Hepatocyte (in vitro differentiated cells): Measurements from ENCODE around the gene MAG. TPM values are rescaled to one million over a fixed set of nuclear protein-coding genes. Genes with fewer than 3 reads are reported as not detected.

Experiments used
- DNase-seq: peaks from one replicate; pipeline ENCODE4 v3.0.0-alpha.2; 2016; ENCODE audit warnings: low spot score
- H2AFZ ChIP-seq: fragments of 200-600 bp; sonication (generic); 2 replicates; pipeline ENCODE4 v1.6.0; 2016; ENCODE audit warnings: antibody characterized with exemption, mild to moderate bottlenecking
- H3K27ac ChIP-seq: fragments of 200-600 bp; sonication (generic); 2 replicates; pipeline ENCODE4 v1.5.1; 2016; ENCODE audit warnings: mild to moderate bottlenecking
- H3K27me3 ChIP-seq: fragments of 200-600 bp; sonication (generic); 2 replicates; pipeline ENCODE4 v1.6.1; 2016
- H3K36me3 ChIP-seq: fragments of 200-600 bp; sonication (generic); replicated peaks from 2 replicates; pipeline ENCODE4 v1.5.1; 2016; ENCODE audit warnings: low read depth; ENCODE audit not compliant: insufficient read depth
- H3K4me1 ChIP-seq: fragments of 200-600 bp; sonication (generic); 2 replicates; pipeline ENCODE4 v1.5.1; 2016; ENCODE audit warnings: mild to moderate bottlenecking, moderate library complexity; ENCODE audit not compliant: insufficient read depth
- H3K4me2 ChIP-seq: fragments of 200-600 bp; sonication (generic); 2 replicates; pipeline ENCODE4 v1.6.0; 2016
- H3K4me3 ChIP-seq: fragments of 200-600 bp; sonication (generic); 2 replicates; pipeline ENCODE4 v1.5.1; 2016; ENCODE audit warnings: mild to moderate bottlenecking
- H3K79me2 ChIP-seq: fragments of 200-600 bp; sonication (generic); 2 replicates; pipeline ENCODE4 v1.6.0; 2017; ENCODE audit warnings: mild to moderate bottlenecking
- H3K9me2 ChIP-seq: fragments of 200-600 bp; sonication (generic); replicated peaks from 2 replicates; pipeline ENCODE4 v1.6.0; 2017; ENCODE audit warnings: mild to moderate bottlenecking; ENCODE audit not compliant: insufficient read depth
- H3K9me3 ChIP-seq: fragments of 200-600 bp; sonication (generic); 2 replicates; pipeline ENCODE4 v1.5.1; 2016; ENCODE audit warnings: low read depth, mild to moderate bottlenecking
- H4K20me1 ChIP-seq: fragments of 200-600 bp; sonication (generic); 2 replicates; pipeline ENCODE4 v1.6.0; 2016; ENCODE audit warnings: mild to moderate bottlenecking; ENCODE audit not compliant: insufficient read depth, poor library complexity, severe bottlenecking
- EZH2 ChIP-seq: fragments of 200-600 bp; sonication (generic); IDR thresholded peaks from 2 replicates; pipeline ENCODE4 v1.6.1; 2016; ENCODE audit warnings: antibody characterized with exemption, mild to moderate bottlenecking, borderline replicate concordance
- EZH2phosphoT487 ChIP-seq: fragments of 200-600 bp; sonication (generic); IDR thresholded peaks from one replicate; pipeline ENCODE4 v1.6.1; 2018; ENCODE audit warnings: antibody characterized with exemption, mild to moderate bottlenecking, low read depth, moderate library complexity; ENCODE audit not compliant: unreplicated experiment, severe bottlenecking
- WGBS: methylation state at CpG from one replicate; pipeline ENCODE4 v1.1.6; 2016; ENCODE audit warnings: low lambda C conversion rate; ENCODE audit errors: missing lambda C conversion rate; 5-methylcytosine and 5-hydroxymethylcytosine counted together
- microRNA-seq: library from miRNA; unstranded; fragments of <30 nt; microRNA quantifications from one replicate; pipeline ENCODE4, GENCODE V29; 2017
- polyA plus RNA-seq: library from polyadenylated mRNA; unstranded; fragments of >200 nt; fragmentation: Nextera tagmentation; extraction: Ambion mirVana; gene quantifications from 2 replicates; pipeline ENCODE4 v1.2.1, GENCODE V29; 2016
- total RNA-seq: library from RNA; depleted of rRNA; stranded (reverse); fragments of >200 nt; gene quantifications from 2 replicates; pipeline ENCODE4 v1.2.3, GENCODE V29; 2014
- TF ChIP-seq, protein P1 (sequence below): fragments of 200-600 bp; sonication (generic); IDR thresholded peaks from 2 replicates; pipeline ENCODE4 v1.5.1; 2016; ENCODE audit warnings: antibody characterized with exemption, mild to moderate bottlenecking; ENCODE audit not compliant: poor library complexity

Gene MAG
- total and polyA plus RNA-seq, 2 experiments from 2014 or later: 0.47 TPM; not detected in 1

DNA sequence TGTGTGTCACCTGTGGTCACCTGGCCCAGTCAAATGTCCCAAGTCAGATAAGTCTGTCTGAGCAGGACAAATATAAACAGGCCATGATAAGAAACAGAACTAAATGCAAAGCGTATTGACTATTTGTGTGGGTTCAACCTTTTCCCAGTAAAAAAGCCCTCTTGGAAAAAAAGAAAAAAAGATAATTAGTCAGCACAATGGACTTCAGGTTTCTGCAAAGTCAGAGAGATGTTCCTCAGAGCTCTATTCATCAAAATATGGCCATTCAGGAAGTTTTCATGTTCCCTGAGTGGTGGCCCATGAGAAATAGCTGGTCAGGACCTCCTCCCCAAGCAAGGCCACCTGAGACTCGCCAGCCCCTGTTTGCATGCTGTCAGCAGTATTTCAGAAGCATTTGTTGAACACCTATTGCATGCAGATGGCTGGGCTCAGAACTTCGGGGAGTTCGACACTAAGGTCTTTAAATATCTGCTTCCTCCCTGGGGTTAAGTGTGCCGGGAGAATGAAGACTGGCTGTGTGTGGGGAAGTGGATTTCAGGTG lies 69.0 kb downstream of the MAG start:
- Histone ChIP-seq H3K79me2 (no peaks in the 10 kb centered on the region), H3K27ac (no peak overlapping the region), H3K27me3 (no peaks in the 10 kb centered on the region), H2AFZ (no peak overlapping the region), H3K4me3 (no peak overlapping the region), H3K36me3 (no peaks in the 10 kb centered on the region), H3K9me2 (no peaks in the 10 kb centered on the region), H4K20me1 (no peaks in the 10 kb centered on the region), H3K4me2 (no peak overlapping the region), H3K9me3 (no peaks in the 10 kb centered on the region), H3K4me1 (peaks cover 5% of the 10 kb centered on the region)
- WGBS: 51% methylated on average over 5 of the region's 5 CpGs
- no peak for TF ChIP-seq EZH2
- TF ChIP-seq, protein P1, sequence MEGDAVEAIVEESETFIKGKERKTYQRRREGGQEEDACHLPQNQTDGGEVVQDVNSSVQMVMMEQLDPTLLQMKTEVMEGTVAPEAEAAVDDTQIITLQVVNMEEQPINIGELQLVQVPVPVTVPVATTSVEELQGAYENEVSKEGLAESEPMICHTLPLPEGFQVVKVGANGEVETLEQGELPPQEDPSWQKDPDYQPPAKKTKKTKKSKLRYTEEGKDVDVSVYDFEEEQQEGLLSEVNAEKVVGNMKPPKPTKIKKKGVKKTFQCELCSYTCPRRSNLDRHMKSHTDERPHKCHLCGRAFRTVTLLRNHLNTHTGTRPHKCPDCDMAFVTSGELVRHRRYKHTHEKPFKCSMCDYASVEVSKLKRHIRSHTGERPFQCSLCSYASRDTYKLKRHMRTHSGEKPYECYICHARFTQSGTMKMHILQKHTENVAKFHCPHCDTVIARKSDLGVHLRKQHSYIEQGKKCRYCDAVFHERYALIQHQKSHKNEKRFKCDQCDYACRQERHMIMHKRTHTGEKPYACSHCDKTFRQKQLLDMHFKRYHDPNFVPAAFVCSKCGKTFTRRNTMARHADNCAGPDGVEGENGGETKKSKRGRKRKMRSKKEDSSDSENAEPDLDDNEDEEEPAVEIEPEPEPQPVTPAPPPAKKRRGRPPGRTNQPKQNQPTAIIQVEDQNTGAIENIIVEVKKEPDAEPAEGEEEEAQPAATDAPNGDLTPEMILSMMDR: no peak
- no peak for TF ChIP-seq EZH2phosphoT487
- no peak for DNase-seq

DNA sequence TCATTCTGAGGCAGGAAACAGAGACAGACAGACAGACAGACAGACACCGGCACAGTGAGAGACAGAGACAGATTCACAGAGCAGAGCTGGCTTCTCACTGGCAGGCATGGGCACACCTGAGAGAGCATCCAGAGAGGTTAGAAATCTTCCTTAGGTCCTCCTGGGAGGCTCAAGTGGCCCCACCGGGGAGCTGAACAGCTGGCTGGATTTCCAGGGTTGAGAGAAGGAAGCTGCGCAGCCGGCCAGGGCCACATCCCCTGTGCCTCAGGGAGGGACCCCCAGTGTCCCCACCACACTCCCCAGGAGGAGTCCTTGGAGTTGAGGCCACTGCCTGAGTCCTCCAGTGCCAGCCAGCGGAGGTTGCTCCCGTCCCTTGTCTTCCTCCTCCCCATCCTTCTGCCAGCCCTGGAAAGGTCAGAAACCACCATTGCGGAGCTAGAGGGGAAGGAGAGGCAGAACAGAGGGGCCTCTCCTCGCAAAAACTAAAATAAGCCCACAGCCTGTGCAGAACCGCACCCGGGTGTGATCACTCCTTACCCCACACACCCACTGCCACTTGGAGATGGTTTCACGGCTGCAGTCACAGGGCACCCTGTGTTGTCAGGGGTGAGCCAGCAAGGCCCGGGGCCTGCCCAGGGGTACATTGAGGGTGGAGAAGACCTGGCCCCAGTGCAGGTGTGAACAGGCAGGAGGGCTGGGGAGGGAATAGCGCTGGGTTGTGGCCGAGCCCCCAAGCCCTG lies 70.5 kb downstream of the MAG start:
- H4K20me1 ChIP-seq: no peaks in the 10 kb centered on the region
- H3K36me3 ChIP-seq: no peaks in the 10 kb centered on the region
- no peak overlapping the region for H3K4me3 ChIP-seq
- H2AFZ ChIP-seq: no peak overlapping the region
- no peaks in the 10 kb centered on the region for H3K27me3 ChIP-seq
- H3K9me3 ChIP-seq: no peaks in the 10 kb centered on the region
- WGBS: 81% methylated on average over 10 of the region's 14 CpGs
- H3K4me2 ChIP-seq: no peak overlapping the region
- TF ChIP-seq, protein P1: no peak
- TF ChIP-seq EZH2 (no peak), EZH2phosphoT487 (no peak)
- peaks cover 3% of the 10 kb centered on the region for H3K4me1 ChIP-seq
- H3K27ac ChIP-seq: no peak overlapping the region
- DNase-seq: no peak
- H3K79me2 ChIP-seq: no peaks in the 10 kb centered on the region
- H3K9me2 ChIP-seq: no peaks in the 10 kb centered on the region

DNA sequence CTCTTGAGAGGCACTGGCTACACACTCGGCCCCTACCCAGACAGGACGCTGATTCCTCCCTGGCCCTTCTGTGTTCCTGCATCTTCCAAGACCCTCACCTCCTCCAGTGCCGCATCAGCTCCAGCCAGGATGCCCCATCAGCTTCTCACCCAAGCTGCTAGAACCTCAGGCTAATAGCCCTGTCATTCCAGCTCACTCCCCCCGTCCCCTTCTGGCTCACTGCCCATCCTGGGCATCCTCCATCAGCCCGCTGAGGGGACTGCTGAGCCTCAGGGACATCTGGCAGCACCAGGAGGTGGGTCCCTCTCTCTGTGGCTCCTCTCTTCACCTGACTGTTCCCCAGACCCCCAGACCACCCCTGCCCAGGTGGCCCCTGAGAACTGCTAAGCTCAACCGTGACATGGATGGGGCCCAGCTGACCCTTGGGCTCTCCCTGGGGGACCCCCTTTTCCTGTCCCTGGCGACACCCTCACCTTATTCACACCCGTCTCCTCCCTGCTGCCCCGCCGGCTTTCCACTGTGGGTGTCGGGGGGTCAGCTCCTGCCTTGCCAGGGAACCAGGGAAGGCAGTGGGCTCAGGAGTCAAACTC lies 71.1 kb downstream of the MAG start:
- H3K79me2 ChIP-seq: no peaks in the 10 kb centered on the region
- H3K9me3 ChIP-seq: no peaks in the 10 kb centered on the region
- H2AFZ ChIP-seq: no peak overlapping the region
- no peaks in the 10 kb centered on the region for H3K36me3 ChIP-seq
- H3K9me2 ChIP-seq: no peaks in the 10 kb centered on the region
- no peak overlapping the region for H3K4me2 ChIP-seq
- no peaks in the 10 kb centered on the region for H3K27me3 ChIP-seq
- H3K4me1 ChIP-seq: no peaks in the 10 kb centered on the region
- no peaks in the 10 kb centered on the region for H4K20me1 ChIP-seq
- TF ChIP-seq EZH2 (no peak), EZH2phosphoT487 (no peak)
- TF ChIP-seq, protein P1: no peak
- DNase-seq: no peak
- no peak overlapping the region for H3K4me3 ChIP-seq
- H3K27ac ChIP-seq: no peak overlapping the region
- WGBS: 96% methylated on average over 3 of the region's 11 CpGs

Small RNA genes lying within 50 kb of the gene (microRNA-seq; reads per million reads assigned to microRNA genes)
- gene MIR5196: not detected

Other genes starting within 250 kb of the MAG start
- gene FXYD3, start 176.3 kb upstream of the MAG start, total RNA-seq: 225 and 235 TPM in 2 replicates
- 491 and 542 TPM in 2 replicates for gene FXYD3, start 176.3 kb upstream of the MAG start, polyA plus RNA-seq
- 2.4 and 6.3 TPM in 2 replicates for gene LGI4, start 157.1 kb upstream of the MAG start, total RNA-seq
- gene LGI4, start 157.1 kb upstream of the MAG start, polyA plus RNA-seq: 5.2 and 8.8 TPM in 2 replicates
- 2.9 and 7.5 TPM in 2 replicates for gene FXYD1, start 153.3 kb upstream of the MAG start, total RNA-seq
- gene FXYD1, start 153.3 kb upstream of the MAG start, polyA plus RNA-seq: 18.5 and 22.0 TPM in 2 replicates
- gene FXYD7, start 148.9 kb upstream of the MAG start, total RNA-seq: 0.27 TPM in 1 of 2 replicates, not detected in the other
- 0.22 and 0.46 TPM in 2 replicates for gene FXYD7, start 148.9 kb upstream of the MAG start, polyA plus RNA-seq
- 36.4 and 42.8 TPM in 2 replicates for gene FXYD5, start 137.4 kb upstream of the MAG start, total RNA-seq
- gene FXYD5, start 137.4 kb upstream of the MAG start, polyA plus RNA-seq: 81.1 and 90.2 TPM in 2 replicates
- gene FAM187B, start 63.4 kb upstream of the MAG start, total RNA-seq: 0.56 TPM in 1 of 2 replicates, not detected in the other
- gene FAM187B, start 63.4 kb upstream of the MAG start, polyA plus RNA-seq: not detected in 2 replicates
- gene LSR, start 43.2 kb upstream of the MAG start, total RNA-seq: 89.9 and 113 TPM in 2 replicates
- 255 and 296 TPM in 2 replicates for gene LSR, start 43.2 kb upstream of the MAG start, polyA plus RNA-seq
- 55.6 and 61.4 TPM in 2 replicates for gene USF2, start 23.2 kb upstream of the MAG start, total RNA-seq
- 30.2 and 35.0 TPM in 2 replicates for gene USF2, start 23.2 kb upstream of the MAG start, polyA plus RNA-seq
- 5.1 and 7.0 TPM in 2 replicates for gene HAMP, start 9.6 kb upstream of the MAG start, total RNA-seq
- 49.3 and 55.8 TPM in 2 replicates for gene HAMP, start 9.6 kb upstream of the MAG start, polyA plus RNA-seq
- 1.6 and 3.5 TPM in 2 replicates for gene CD22, start 37.0 kb downstream of the MAG start, total RNA-seq
- 1.9 TPM in 1 of 2 replicates, not detected in the other for gene CD22, start 37.0 kb downstream of the MAG start, polyA plus RNA-seq
- not detected in 2 replicates for gene FFAR1, start 55.7 kb downstream of the MAG start, total RNA-seq
- not detected in 2 replicates for gene FFAR1, start 55.7 kb downstream of the MAG start, polyA plus RNA-seq
- 0.80 and 1.6 TPM in 2 replicates for gene FFAR3, start 66.3 kb downstream of the MAG start, total RNA-seq
- 2.4 TPM in 1 of 2 replicates, not detected in the other for gene FFAR3, start 66.3 kb downstream of the MAG start, polyA plus RNA-seq
- gene GPR42, start 78.9 kb downstream of the MAG start, total RNA-seq: not detected in 2 replicates
- 0.17 TPM in 1 of 2 replicates, not detected in the other for gene GPR42, start 78.9 kb downstream of the MAG start, polyA plus RNA-seq
- 0.16 and 0.20 TPM in 2 replicates for gene FFAR2, start 156.1 kb downstream of the MAG start, total RNA-seq
- 0.64 TPM in 1 of 2 replicates, not detected in the other for gene FFAR2, start 156.1 kb downstream of the MAG start, polyA plus RNA-seq
- 1.6 and 2.7 TPM in 2 replicates for gene KRTDAP, start 198.3 kb downstream of the MAG start, total RNA-seq
- gene KRTDAP, start 198.3 kb downstream of the MAG start, polyA plus RNA-seq: 0.97 and 1.6 TPM in 2 replicates
- gene DMKN, start 221.5 kb downstream of the MAG start, total RNA-seq: 57.0 and 64.1 TPM in 2 replicates
- 99.5 and 111 TPM in 2 replicates for gene DMKN, start 221.5 kb downstream of the MAG start, polyA plus RNA-seq
- 0.40 TPM in 1 of 2 replicates, not detected in the other for gene SBSN, start 236.2 kb downstream of the MAG start, total RNA-seq
- 0.19 and 0.66 TPM in 2 replicates for gene SBSN, start 236.2 kb downstream of the MAG start, polyA plus RNA-seq
- gene GAPDHS, start 241.3 kb downstream of the MAG start, total RNA-seq: not detected in 2 replicates
- gene GAPDHS, start 241.3 kb downstream of the MAG start, polyA plus RNA-seq: not detected in 2 replicates